ENCODE data around the gene RBM6. TPM values are rescaled to one million over a fixed set of nuclear protein-coding genes. Genes with fewer than 3 reads are reported as not detected.

Gene RBM6
- total and polyA plus RNA-seq, 2 of the 4 experiments (the other 2 are of a cell fraction), result 38.5 to 64.6 TPM

DNA sequence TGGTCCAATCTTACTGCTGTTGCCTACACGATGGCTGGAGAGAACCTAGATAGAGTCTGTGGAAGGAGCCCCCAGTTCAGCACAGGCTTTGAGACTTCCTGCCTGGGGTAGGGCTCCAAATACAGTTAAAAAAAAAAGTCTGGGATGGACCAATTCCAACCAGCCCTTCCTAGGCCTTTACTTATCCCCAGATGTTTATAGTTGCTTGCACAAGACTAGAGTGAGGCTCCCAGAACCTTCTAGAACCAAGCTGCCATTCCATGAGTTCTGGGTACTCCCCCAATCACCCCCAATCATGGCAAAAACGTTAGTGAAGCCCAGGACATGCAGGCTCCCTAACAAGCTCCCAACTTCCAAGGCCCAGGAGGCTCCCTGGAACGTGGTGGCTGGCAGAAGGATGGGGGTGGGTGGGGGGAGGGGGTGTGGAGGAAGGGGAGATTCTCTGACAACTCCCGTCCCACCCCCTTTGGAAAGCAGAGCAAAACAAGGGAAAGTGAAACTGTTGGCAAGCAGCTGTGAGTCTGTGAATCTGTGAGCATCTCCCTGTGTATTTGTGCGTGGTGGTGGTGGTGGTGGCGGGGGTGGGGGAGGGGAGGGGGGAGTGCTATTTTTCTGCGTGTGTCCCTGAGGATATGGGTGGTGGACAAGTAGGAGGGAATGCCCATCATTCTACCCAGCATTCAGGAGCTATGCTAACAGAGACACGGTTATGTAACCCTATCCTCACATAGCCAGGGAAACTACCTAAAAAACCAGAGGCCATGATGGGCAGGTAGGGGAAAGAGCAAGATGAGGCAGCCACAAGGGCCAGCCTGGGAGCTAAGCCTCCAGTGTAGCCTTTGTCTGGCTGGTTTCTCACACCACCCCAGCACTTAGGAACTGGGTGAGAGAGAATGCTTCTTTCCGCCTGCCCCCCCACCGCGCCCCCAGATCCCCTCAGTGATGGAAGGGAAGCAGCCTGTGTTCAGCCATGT lies 38.3 kb upstream of the RBM6 start:
- no peak overlapping the region for H3K23ac ChIP-seq (ENCODE audit: low read depth, low read length)
- H3K9me3 ChIP-seq (ENCODE audit: control insufficient read depth, insufficient read depth, low read length), result no peaks in the 10 kb centered on the region
- H3K9me1 ChIP-seq (ENCODE audit: insufficient read depth, low read length), result peaks cover 2% of the 10 kb centered on the region; the same call in 1 of the 2 replicates
- ATAC-seq (ENCODE audit: low read depth) (peak; percentile 7; the same call in 1 of the 2 replicates), DNase-seq (peak; percentile 23)
- H3K9ac ChIP-seq (ENCODE audit: low read depth, low read length), result no peak overlapping the region
- intact Hi-C loops (cut with micrococcal nuclease) (no loop called here), in situ Hi-C loops (cut with MboI; ENCODE audit: low sequenced_read_pairs) (no loop called here), dilution Hi-C loops (cut with HindIII; ENCODE audit: low sequenced_read_pairs, unreplicated experiment) (no loop called here)
- peak overlapping the region; percentile 13 for H2AFZ ChIP-seq (replicated peaks; ENCODE audit: low read length, poor library complexity)
- H4K8ac ChIP-seq (ENCODE audit: low read depth in 2 of 2, low read length in 2 of 2), result 0 out of 4 replicates have a peak overlapping the region, but pooled peaks of 1 of the 2 experiments have one; percentile 19
- no peak overlapping the region for H2BK20ac ChIP-seq (ENCODE audit: low read depth, low read length)
- H2BK15ac ChIP-seq (ENCODE audit: low read depth, low read length), result no peak overlapping the region
- H3K27me3 ChIP-seq (ENCODE audit: control insufficient read depth, insufficient read depth, low read length), result no peaks in the 10 kb centered on the region
- no peak overlapping the region for H3K56ac ChIP-seq (ENCODE audit: extremely low read depth, insufficient read depth, low read length)
- no peaks in the 10 kb centered on the region for H4K20me1 ChIP-seq (ENCODE audit: insufficient read depth, low read length)
- H2BK120ac ChIP-seq (ENCODE audit: low read depth, low read length), result no peak overlapping the region
- no peak overlapping the region for H3K4ac ChIP-seq (ENCODE audit: low read depth, low read length)
- no peak overlapping the region for H3K18ac ChIP-seq (ENCODE audit: low read depth, low read length)
- ChIA-PET POLR2A (ENCODE audit: unreplicated experiment) (no interaction called here), CTCF (interaction anchor here (0.7 to 1.5 kb wide), 3 partner anchors 19 to 63 kb away, joined by 3 to 9 read pairs (median 7); partner anchors contain the start of gene MON1A)
- H2AK5ac ChIP-seq (ENCODE audit: low read depth, low read length), result no peak overlapping the region
- H3K14ac ChIP-seq (replicated peaks; ENCODE audit: low read depth, low read length), result 0 out of 2 replicates have a peak overlapping the region, but pooled peaks have one; percentile 21
- TF ChIP-seq, protein P1, sequence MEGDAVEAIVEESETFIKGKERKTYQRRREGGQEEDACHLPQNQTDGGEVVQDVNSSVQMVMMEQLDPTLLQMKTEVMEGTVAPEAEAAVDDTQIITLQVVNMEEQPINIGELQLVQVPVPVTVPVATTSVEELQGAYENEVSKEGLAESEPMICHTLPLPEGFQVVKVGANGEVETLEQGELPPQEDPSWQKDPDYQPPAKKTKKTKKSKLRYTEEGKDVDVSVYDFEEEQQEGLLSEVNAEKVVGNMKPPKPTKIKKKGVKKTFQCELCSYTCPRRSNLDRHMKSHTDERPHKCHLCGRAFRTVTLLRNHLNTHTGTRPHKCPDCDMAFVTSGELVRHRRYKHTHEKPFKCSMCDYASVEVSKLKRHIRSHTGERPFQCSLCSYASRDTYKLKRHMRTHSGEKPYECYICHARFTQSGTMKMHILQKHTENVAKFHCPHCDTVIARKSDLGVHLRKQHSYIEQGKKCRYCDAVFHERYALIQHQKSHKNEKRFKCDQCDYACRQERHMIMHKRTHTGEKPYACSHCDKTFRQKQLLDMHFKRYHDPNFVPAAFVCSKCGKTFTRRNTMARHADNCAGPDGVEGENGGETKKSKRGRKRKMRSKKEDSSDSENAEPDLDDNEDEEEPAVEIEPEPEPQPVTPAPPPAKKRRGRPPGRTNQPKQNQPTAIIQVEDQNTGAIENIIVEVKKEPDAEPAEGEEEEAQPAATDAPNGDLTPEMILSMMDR (conservative IDR thresholded peaks at IDR 0.05; ENCODE audit: low read depth, low read length), result no peak
- TF ChIP-seq MAFK (IDR thresholded peaks at IDR 0.05; ENCODE audit: low read depth, low read length) (no peak), CEBPB (IDR thresholded peaks at IDR 0.05; ENCODE audit: low read depth, low read length) (no peak), CHD1 (IDR thresholded peaks at IDR 0.05; ENCODE audit: low read depth, low read length) (no peak), MAZ (IDR thresholded peaks at IDR 0.05; ENCODE audit: borderline replicate concordance, low read depth, low read length) (no peak), RAD21 (IDR thresholded peaks at IDR 0.05; ENCODE audit: low read length) (no peak)
- TF ChIP-seq, protein P2, sequence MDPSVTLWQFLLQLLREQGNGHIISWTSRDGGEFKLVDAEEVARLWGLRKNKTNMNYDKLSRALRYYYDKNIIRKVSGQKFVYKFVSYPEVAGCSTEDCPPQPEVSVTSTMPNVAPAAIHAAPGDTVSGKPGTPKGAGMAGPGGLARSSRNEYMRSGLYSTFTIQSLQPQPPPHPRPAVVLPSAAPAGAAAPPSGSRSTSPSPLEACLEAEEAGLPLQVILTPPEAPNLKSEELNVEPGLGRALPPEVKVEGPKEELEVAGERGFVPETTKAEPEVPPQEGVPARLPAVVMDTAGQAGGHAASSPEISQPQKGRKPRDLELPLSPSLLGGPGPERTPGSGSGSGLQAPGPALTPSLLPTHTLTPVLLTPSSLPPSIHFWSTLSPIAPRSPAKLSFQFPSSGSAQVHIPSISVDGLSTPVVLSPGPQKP (IDR thresholded peaks at IDR 0.05; ENCODE audit: borderline replicate concordance, low read depth, low read length), result no peak
- TF ChIP-seq, protein P3, sequence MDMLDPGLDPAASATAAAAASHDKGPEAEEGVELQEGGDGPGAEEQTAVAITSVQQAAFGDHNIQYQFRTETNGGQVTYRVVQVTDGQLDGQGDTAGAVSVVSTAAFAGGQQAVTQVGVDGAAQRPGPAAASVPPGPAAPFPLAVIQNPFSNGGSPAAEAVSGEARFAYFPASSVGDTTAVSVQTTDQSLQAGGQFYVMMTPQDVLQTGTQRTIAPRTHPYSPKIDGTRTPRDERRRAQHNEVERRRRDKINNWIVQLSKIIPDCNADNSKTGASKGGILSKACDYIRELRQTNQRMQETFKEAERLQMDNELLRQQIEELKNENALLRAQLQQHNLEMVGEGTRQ (IDR thresholded peaks at IDR 0.05; ENCODE audit: low read depth, low read length), result no peak
- H2AK9ac ChIP-seq (replicated peaks; ENCODE audit: low read depth, low read length, poor library complexity), result no peak overlapping the region
- no peaks in the 10 kb centered on the region for H3K79me1 ChIP-seq (ENCODE audit: low read depth in 1 of 2, low read length in 2 of 2)
- no peak overlapping the region for H3K27ac ChIP-seq (ENCODE audit: insufficient read depth, low read length)
- H3K4me2 ChIP-seq (ENCODE audit: low read depth, low read length), result no peak overlapping the region; the same call in 1 of the 2 replicates
- H3K4me3 ChIP-seq (ENCODE audit: insufficient read depth, low read depth, low read length), result no peak overlapping the region
- no TSS peak for BruUV-seq (replicated peaks)
- H3K36me3 ChIP-seq (ENCODE audit: control insufficient read depth, insufficient read depth, low read length), result no peaks in the 10 kb centered on the region
- no peak overlapping the region for H4K91ac ChIP-seq (ENCODE audit: insufficient read depth, low read depth, low read length)
- H3K4me1 ChIP-seq (ENCODE audit: control insufficient read depth, insufficient read depth, low read length), result peaks cover 14% of the 10 kb centered on the region
- no peak overlapping the region for H2BK5ac ChIP-seq (ENCODE audit: low read depth, low read length, poor library complexity, severe bottlenecking)
- no CpG with 5 or more reads among the region's 11 CpGs for WGBS, 2 experiments (ENCODE audit: extremely low coverage in 2 of 2, insufficient read length in 1 of 2)
- H4K5ac ChIP-seq (ENCODE audit: low read depth, low read length), result no peak overlapping the region; the same call in 1 of the 2 replicates
